GM12874 (cell line): ENCODE results near the gene OR8B4.

Source experiments
- CTCF ChIP-seq: IDR thresholded peaks from 2 replicates; pipeline ENCODE4 v1.5.1; 2011; ENCODE audit warnings: low read depth, mild to moderate bottlenecking, control low read depth, low read length, moderate library complexity; ENCODE audit not compliant: insufficient read depth

The OR8B4 gene

GRCh38 chr11:124376280-124376679 lies 48.4 kb downstream of the OR8B4 start:
- TF ChIP-seq CTCF = no peak
